GM18520 (cell line): ENCODE measurements around the gene FXYD5.

ENCODE experiments used
- ATAC-seq: cut with Tn5 transposase; IDR thresholded peaks from one replicate; pipeline ENCODE4 v1.9.1; 2021; ENCODE audit not compliant: unreplicated experiment

Gene FXYD5

DNA sequence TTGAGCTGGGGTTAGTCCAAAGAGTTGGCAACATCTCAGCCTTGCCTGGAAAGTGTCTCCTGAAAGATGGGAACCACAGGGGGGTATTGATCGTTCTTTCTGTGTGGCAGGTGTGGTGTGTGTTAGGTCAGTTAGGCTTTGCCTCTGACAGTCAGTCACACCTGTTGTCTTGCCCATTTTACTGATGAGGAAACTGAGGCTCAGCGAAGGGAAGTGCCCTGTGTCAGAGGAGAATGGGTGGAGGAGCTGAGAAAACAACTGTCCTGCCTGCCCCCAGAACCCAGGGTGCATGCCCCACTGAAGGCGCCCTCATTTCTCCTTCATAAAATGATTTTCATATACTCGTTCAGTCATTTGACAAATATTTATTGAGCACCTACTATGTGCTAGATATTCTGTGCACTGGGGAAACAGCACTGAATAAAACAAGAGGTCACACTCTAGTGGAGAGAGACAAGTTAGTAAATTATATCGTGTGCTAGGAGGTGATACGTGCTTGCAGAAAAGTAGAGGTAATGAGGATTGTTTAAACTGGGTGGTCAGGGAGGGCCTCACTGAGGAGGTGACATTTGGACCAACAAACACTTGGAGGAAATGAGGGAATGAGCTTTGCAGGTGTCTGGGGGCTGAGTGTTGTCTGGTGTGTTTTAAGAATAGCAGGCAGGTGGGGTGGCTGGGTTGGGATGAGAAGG, 1.6 kb downstream of the FXYD5 start:
- no peak for ATAC-seq

DNA sequence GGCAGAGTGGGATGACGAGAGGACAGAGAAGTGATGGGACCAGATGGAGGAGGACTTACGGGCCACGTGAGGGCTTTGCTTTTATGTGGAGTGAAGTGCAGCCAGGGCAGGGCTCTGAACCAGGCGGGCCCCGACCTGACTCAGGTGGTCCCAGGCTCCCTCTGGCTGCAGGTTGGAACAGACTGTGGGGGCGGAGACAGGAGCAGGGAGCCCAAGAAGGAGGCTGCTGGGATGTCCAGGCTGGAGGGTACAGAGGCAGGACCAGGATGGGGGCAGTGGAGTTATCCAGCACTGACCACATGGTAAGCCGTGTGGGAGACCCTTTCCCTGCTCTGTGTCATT, 2.1 kb downstream of the FXYD5 start:
- ATAC-seq: no peak

DNA sequence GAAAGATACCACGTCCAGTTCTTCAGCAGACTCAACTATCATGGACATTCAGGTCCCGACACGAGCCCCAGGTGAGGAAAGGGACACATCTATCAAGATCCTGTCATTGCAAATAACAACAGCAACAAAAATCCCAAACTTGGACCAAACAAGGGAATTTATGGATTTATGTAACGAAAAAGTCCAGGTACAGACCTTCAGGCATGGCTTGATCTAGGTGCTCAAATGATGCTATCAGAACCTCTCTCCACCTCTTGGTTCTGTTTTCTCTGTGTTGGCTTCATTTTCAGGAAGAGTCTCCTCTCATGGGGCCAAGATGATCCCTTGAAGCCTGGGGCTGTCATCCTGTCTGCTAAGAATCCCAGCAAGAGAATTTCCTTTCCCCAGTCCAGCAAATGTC, 2.9 kb downstream of the FXYD5 start:
- no peak for ATAC-seq

DNA sequence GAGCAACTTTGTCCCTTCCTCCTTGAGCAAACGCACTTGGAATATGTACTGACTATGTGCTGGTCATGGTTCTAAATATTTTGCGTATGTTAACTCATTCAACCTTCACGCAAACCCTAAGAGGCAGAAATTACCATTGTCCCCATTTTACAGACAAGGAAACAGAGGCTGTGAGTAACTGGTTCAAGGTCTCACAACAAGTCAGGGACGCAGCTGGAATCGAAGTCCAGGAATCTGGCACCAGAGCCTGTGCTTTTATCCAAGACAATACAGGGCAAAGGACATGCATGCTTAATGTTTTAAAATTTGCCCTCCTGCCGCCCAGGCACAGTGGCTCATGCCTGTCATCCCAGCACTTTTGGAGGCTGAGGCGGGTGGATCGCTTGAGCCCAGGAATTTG, 5.1 kb downstream of the FXYD5 start:
- no peak for ATAC-seq

DNA sequence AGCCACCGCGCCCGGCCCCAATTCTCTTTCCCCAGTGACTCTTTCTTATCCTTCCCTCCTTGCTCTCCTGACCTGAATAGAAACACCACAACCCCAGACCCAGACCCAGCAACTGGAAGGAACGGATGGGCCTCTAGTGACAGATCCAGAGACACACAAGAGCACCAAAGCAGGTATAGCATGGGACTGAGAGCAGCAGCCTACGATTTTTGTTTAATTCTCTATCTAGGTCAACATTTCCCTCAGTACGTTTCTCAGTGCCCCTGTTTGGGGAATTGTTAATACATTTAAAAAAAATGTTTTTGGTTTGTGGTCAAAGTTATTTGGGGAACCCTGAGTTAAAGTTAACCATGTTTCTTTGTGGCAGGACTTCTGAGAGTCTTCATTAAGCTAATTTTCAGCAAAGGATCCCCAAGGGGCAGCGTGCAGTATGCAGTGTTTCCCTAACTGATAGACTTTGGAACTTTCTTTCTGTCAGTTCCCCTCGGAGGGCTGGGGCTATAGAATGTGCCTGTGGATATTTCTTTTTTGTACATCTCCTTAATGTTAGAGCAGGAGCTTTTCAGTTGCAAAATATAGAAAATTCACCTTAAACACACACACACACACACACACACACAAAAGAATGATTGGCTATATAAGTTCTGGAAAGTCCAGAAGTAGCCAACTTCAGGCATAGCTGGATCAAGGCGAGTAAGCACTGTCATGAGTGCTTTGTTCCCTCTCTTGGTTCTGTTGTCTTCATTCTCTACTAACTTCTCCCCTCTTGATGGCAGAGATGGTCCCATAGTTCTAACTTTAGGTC, 6.3 kb downstream of the FXYD5 start:
- ATAC-seq: no peak

DNA sequence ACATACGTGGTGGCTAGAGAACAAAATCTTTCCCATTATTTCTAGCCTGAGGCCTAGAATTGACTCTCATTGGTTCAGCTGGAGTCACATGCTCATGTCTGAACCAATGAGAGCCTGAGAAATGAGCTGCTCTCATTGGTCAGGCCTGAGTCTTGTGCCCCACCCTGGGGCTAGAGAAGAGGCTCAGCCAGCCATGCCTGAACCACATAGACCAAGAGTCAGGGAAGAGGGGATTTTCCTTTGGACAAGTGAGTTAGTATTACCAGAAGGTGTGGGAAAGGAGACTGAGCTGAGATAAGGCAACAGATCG, 6.9 kb downstream of the FXYD5 start:
- no peak for ATAC-seq

DNA sequence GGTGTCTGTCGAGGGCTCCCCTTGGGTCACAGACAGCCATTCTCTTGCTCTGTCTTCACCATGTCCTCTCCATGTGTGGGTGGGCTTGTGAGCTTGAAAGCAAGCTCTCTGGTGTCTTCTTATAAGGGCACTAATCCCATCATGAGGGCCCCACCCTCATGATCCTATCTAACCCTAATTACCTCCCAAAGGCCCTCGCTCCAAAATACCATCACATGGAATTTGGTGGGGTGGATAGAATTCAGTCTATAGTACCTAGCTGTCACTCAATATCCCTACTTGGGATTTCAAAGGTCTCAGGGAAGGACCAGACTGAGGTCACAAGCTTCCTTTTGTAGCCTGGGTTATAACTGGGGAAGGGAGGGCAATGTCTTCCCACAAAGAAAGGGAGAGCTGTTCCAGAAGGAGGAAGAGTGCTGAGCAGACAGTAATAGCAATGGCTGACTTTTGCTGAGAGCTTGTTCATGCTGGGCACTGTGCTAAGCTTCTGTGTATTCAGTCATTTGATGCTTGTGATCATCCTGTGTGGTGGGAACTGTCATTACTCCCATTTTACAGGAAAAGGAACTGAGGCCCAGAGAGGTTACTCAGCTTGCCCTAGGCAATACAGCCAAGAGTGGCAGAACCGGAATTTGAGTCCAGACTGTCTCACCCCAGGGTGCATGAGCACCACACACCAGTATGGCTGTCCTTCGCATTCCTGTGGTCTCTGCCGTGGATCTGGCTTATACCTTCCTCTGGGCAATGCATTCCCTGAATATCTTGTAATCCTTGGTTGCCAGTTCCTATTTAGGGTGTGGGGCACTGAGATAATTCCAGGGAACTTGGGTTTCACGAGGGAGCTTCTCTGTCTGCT, 8.2 kb downstream of the FXYD5 start:
- no peak for ATAC-seq

DNA sequence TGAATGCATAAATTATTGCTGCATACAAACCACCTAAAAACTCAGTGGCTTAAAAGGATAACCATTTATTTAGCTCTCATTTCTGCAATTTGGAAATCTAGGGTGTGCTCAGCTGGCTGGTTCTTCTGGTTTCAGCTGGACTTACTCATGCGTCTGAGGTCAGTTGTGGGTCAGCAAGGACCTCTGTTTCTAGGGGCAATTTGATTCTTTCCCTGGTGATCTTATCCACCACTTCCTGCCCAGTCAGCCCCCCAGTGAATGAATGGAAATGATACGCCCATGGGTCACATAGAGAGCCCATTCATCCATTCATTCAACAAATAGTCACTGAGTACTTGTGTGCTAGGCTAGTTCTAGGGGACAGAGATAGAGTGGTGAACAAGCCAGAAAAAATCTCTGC, 9.9 kb downstream of the FXYD5 start:
- ATAC-seq: no peak

DNA sequence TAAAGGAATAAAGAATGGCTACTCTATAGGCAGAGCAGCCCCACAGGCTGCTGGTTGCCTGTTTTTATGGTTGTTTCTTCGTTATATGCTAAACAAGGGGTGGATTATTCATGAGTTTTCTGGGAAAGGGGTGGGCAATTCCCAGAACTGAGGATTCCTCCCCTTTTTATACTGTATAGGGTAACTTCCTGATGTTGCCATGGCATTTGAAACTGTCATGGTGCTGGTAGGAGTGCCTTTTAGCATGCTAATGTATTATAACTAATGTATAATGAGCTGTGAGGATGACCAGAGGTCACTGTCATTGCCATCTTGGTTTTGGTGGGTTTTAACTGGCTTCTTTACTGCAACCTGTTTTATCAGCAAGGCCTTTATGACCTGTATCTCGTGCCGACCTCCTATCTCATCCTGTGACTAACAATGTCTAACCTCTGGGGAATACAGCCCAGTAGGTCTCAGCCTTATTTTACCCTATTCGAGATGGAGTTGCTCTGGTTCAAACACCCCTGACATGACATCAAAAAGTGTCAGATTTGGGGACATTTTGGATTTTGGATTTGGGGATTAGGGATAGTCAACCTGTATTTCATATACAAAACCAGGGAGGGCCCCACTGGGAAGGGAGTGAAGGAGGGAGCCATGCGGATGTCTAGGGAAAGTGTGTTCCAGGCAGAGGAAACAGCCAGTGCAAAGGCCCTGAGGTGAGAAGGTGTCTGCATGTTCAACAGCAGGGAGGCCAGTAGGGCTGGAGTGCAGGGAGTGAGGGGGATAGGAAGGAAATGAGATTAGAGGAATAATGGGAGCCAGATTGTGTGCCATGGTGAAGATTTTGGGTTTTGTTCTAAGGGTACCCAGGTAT, 10.9 kb downstream of the FXYD5 start:
- ATAC-seq: no peak

DNA sequence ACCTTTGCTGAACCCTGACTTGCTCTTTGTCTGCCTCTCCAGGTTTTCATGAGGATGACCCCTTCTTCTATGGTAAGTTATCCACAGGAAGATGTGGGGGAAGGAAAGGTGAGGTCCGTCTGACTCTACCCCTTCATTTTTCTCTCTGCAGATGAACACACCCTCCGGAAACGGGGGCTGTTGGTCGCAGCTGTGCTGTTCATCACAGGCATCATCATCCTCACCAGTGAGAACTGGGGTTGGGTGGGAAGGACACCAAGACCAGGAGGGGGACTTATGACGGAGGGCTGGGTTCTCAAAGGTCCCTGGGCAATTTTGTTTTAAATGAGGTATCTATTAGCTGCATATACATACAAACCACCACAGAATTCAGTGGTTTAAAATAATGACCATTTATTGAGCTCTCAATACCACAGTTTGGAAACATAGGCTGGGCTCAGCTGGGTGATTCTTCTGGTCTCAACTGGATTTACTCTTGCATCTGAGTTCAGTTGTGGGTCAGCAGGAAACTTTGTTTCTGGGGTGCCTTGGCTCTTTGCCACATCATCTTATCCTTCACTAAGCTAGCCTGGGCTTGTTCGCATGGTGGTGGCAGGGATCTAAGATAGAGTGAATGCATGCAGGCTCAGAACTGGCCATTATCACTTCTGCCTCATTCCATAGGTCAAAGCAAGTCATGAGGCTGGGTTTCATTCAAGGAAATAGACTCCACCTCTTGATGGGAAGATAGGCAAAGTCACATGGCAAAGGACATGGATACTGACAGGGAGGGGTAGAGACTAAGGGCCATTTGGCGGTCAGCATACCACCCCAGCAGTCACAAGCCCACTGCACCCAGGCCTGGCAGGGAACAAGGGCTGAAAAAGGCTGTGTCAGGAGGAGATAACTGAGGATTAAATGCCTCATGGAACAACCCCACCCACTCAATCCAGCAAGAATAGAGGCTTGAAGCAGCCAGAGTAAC, 11.8 kb downstream of the FXYD5 start:
- no peak for ATAC-seq

DNA sequence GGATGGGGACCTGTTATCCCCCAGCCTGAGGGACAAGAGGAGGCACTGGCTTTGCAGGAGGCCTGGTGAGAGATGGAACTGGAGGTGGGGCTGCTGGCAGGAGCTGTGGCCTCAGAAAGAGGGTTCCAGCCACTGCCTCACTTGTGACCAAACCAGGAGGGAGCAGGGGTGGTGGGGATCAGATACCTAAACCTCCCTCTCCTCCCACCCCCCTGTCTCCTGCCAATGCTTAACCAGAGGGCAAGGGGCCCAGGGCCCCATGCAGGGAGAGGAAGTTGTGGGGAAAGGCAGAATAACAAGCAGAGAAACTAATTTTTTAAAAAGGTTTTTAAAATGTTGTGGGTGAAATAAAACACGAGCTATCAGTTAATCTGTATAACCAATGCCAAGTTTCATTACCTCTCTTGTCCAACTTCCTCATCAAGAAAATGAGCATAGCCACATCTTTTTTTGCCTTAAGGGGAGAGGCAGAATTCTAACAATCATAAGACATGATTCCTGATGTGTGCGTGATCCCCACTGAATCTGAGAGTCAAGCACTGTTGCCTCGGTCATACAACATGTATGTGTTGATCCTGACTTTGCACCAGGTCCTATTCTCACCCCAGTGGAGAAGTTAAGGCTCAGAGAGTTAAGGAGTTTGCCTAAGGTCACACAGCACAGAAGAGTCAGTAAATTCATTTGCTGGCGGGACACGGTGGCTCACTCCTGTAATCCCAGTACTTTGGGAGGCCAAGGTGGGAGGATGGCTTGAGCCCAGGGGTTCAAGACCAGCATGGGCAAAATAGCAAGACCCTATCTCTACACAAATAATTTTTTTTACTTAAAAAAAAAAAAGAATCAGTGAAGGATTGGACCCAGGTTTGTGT, 12.9 kb downstream of the FXYD5 start:
- ATAC-seq: no peak

DNA sequence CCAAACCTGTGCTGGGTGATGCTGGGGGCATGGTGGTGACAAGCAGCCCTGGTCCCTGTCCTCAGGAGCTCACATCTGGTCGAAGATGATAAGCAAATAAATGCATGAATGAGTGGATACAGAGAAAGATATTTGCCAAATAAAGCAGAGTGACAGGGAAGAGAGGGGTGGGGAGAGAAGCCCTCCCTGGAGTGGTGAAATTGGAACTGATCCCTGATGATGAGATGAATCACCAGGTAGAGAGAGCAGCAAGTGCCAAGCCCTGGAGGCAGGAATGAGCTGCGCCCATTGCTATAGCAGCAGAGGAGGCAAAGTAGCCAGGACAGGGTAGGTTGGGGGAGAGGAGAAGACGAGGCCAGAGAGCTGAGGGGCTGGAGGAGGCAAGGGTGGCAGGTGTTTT, 13.7 kb downstream of the FXYD5 start:
- ATAC-seq: no peak

DNA sequence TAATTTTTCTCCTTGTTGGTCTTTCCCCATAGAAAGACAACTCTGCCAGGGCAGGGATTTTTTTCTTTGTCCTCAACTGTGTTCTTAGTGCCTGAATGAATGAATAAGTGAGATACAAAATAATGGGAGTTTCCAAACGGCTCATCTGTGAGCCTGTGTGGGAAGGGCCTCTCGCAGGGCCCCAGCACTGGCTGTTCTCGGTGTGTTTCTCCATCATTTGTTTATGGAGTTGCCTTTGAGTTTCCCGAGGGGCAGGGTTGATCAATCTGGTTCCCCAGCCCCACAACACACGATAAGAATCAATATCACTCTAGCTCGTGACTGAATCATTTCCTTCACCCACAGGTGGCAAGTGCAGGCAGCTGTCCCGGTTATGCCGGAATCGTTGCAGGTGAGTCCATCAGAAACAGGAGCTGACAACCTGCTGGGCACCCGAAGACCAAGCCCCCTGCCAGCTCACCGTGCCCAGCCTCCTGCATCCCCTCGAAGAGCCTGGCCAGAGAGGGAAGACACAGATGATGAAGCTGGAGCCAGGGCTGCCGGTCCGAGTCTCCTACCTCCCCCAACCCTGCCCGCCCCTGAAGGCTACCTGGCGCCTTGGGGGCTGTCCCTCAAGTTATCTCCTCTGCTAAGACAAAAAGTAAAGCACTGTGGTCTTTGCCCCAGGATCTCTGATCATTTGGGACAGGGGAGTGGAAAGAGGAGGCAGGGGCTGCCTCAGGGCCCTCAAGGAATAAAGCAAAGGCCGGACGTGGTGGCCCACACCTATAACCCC, 14.9 kb downstream of the FXYD5 start:
- no peak for ATAC-seq

DNA sequence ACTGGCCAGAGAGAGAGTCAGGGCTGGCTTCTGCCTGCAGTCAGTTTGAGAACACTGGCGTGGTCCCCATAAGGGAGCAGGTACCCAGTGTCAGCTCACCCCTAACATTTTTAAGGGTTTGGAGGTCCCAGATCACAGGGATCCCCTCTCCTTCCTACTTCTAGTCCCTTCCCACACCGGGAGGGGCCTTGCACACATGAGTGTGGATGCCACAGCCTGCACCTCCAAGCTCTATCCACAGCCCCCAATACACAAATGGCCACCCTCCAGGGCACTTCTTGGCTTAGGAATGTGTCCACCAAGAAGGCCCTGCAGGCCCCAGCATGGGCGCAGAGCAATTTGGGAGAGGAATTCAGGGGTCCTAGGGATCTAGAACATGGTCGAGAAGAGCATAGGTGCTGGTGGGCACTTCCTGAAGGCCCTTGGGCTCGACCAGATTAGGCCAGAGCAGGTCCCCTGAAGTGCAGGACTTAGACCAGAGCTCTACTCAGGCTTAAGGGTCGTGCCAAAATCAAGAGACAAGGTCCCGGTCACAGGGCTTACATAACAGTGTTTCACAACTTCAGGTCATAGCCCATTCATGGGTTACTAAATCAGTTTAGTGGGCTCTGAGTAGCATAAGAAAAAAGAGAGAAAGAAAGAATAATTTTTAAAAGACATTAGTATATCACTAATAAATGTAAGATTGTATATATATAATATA, 16.0 kb downstream of the FXYD5 start:
- no peak for ATAC-seq

DNA sequence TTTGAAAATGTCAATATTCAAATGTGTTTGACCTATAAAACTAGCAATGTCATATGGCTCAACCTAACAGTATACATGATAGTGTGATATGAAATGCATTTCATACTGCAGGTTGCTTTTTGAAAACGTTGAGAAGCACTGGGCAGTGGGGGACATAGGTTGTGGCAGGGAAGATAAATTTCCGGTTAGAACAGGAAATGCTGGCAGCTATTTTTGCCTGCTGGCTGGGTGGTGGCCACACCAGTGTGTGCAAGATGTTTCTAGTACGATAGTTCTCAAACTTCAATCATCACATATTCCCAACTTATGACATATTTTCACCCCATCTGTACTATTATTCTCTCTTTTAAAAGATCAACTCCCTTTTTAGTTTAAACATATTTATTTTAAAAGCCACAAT, 17.2 kb downstream of the FXYD5 start:
- ATAC-seq: no peak

DNA sequence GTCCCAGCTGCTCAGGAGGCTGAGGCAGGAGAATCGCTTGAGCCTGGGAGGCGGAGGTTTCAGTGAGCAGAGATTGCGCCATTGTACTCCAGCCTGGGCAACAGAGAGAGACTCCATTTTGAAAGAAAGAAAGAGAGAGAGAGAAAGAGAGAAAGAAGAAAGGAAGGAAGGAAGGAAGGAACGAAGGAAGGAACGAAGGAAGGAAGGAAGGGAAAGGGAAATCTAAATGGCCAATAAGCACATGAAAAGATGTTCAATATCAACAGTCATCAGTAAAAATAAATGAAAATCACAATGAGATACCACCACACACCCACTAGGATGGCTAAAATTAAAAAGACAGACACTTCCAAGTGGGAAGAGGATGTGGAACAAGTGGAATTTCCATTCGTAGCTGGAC, 19.7 kb downstream of the FXYD5 start:
- ATAC-seq: no peak

DNA sequence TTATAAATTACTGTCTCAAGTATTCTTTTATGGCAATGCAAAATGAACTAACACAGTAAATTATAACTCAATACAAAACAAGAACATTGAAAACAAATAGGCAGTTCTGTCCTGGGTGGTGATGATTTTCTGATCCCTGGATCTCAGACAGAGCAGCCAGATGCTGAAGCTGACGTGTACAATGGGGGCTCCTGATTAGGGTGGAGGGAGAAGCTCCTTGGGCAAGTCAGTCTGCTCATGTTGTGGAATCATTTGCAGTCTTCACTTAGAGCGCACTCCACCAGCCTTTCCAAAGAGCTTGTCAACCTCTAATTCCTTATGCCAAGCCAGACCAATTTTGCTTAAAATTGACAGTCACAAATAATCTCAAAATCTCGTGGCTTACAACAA, 21.6 kb downstream of the FXYD5 start:
- ATAC-seq: no peak
